Hepatocyte (in vitro differentiated cells): ENCODE results near the gene PPP2R5C. TPM values are rescaled to one million over a fixed set of nuclear protein-coding genes. Genes with fewer than 3 reads are reported as not detected.

ENCODE experiments used
- DNase-seq: peaks from one replicate; pipeline ENCODE4 v3.0.0-alpha.2; 2016; ENCODE audit warnings: low spot score
- H2AFZ ChIP-seq: fragments of 200-600 bp; sonication (generic); 2 replicates; pipeline ENCODE4 v1.6.0; 2016; ENCODE audit warnings: antibody characterized with exemption, mild to moderate bottlenecking
- H3K27ac ChIP-seq: fragments of 200-600 bp; sonication (generic); 2 replicates; pipeline ENCODE4 v1.5.1; 2016; ENCODE audit warnings: mild to moderate bottlenecking
- H3K27me3 ChIP-seq: fragments of 200-600 bp; sonication (generic); 2 replicates; pipeline ENCODE4 v1.6.1; 2016
- H3K36me3 ChIP-seq: fragments of 200-600 bp; sonication (generic); replicated peaks from 2 replicates; pipeline ENCODE4 v1.5.1; 2016; ENCODE audit warnings: low read depth; ENCODE audit not compliant: insufficient read depth
- H3K4me1 ChIP-seq: fragments of 200-600 bp; sonication (generic); 2 replicates; pipeline ENCODE4 v1.5.1; 2016; ENCODE audit warnings: mild to moderate bottlenecking, moderate library complexity; ENCODE audit not compliant: insufficient read depth
- H3K4me2 ChIP-seq: fragments of 200-600 bp; sonication (generic); 2 replicates; pipeline ENCODE4 v1.6.0; 2016
- H3K4me3 ChIP-seq: fragments of 200-600 bp; sonication (generic); 2 replicates; pipeline ENCODE4 v1.5.1; 2016; ENCODE audit warnings: mild to moderate bottlenecking
- H3K79me2 ChIP-seq: fragments of 200-600 bp; sonication (generic); 2 replicates; pipeline ENCODE4 v1.6.0; 2017; ENCODE audit warnings: mild to moderate bottlenecking
- H3K9me2 ChIP-seq: fragments of 200-600 bp; sonication (generic); replicated peaks from 2 replicates; pipeline ENCODE4 v1.6.0; 2017; ENCODE audit warnings: mild to moderate bottlenecking; ENCODE audit not compliant: insufficient read depth
- H3K9me3 ChIP-seq: fragments of 200-600 bp; sonication (generic); 2 replicates; pipeline ENCODE4 v1.5.1; 2016; ENCODE audit warnings: low read depth, mild to moderate bottlenecking
- H4K20me1 ChIP-seq: fragments of 200-600 bp; sonication (generic); 2 replicates; pipeline ENCODE4 v1.6.0; 2016; ENCODE audit warnings: mild to moderate bottlenecking; ENCODE audit not compliant: insufficient read depth, poor library complexity, severe bottlenecking
- CTCF ChIP-seq: fragments of 200-600 bp; sonication (generic); IDR thresholded peaks from 2 replicates; pipeline ENCODE4 v1.5.1; 2016; ENCODE audit warnings: antibody characterized with exemption, mild to moderate bottlenecking; ENCODE audit not compliant: poor library complexity
- EZH2 ChIP-seq: fragments of 200-600 bp; sonication (generic); IDR thresholded peaks from 2 replicates; pipeline ENCODE4 v1.6.1; 2016; ENCODE audit warnings: antibody characterized with exemption, mild to moderate bottlenecking, borderline replicate concordance
- EZH2phosphoT487 ChIP-seq: fragments of 200-600 bp; sonication (generic); IDR thresholded peaks from one replicate; pipeline ENCODE4 v1.6.1; 2018; ENCODE audit warnings: antibody characterized with exemption, mild to moderate bottlenecking, low read depth, moderate library complexity; ENCODE audit not compliant: unreplicated experiment, severe bottlenecking
- WGBS: methylation state at CpG from one replicate; pipeline ENCODE4 v1.1.6; 2016; ENCODE audit warnings: low lambda C conversion rate; ENCODE audit errors: missing lambda C conversion rate; 5-methylcytosine and 5-hydroxymethylcytosine counted together
- polyA plus RNA-seq: library from polyadenylated mRNA; unstranded; fragments of >200 nt; fragmentation: Nextera tagmentation; extraction: Ambion mirVana; gene quantifications from 2 replicates; pipeline ENCODE4 v1.2.1, GENCODE V29; 2016
- total RNA-seq: library from RNA; depleted of rRNA; stranded (reverse); fragments of >200 nt; gene quantifications from 2 replicates; pipeline ENCODE4 v1.2.3, GENCODE V29; 2014

The PPP2R5C gene
- total and polyA plus RNA-seq, 2 experiments from 2014 or later = 47.4 to 78.0 TPM

- Histone ChIP-seq H3K27ac (no peak overlapping the region), H3K9me2 (no peaks in the 10 kb centered on the region), H3K4me1 (no peaks in the 10 kb centered on the region), H2AFZ (no peak overlapping the region), H3K79me2 (no peaks in the 10 kb centered on the region), H4K20me1 (no peaks in the 10 kb centered on the region), H3K27me3 (no peaks in the 10 kb centered on the region), H3K9me3 (no peaks in the 10 kb centered on the region), H3K4me3 (no peak overlapping the region), H3K4me2 (no peak overlapping the region), H3K36me3 (no peaks in the 10 kb centered on the region)
- DNase-seq = no peak
- TF ChIP-seq EZH2phosphoT487 (no peak), CTCF (no peak), EZH2 (no peak)
- WGBS = 97% methylated on average over 7 of the region's 7 CpGs
These were observed 145.1 kb downstream of the PPP2R5C start for GRCh38 chr14:101906645-101907044.

DNA sequence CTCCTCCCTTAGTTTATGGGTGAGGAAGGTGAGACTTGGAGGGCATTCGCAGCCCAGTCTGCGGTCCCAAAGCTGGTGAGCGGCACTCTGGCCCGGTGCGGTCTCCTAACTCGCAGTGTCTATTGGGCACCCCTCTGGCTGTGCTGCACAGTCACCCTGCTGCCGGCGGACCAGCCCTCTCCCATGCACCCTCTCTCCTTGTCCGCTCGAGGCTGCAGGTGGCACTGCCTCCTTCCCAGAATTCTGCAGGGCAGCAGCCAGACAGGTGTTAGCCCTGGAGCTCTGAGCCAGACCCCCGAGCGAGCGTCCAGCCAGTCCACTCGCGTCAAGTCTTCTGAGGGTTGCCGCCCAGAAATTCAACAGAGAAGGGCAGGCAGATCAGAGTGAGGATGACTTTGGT is 146.1 kb downstream of the PPP2R5C start:
- H3K4me3 ChIP-seq = no peak overlapping the region
- H3K36me3 ChIP-seq = no peaks in the 10 kb centered on the region
- no peak overlapping the region for H3K27ac ChIP-seq
- H3K79me2 ChIP-seq = no peaks in the 10 kb centered on the region
- 97% methylated on average over 16 of the region's 16 CpGs for WGBS
- no peaks in the 10 kb centered on the region for H3K9me3 ChIP-seq
- H3K27me3 ChIP-seq = no peaks in the 10 kb centered on the region
- no peak overlapping the region for H3K4me2 ChIP-seq
- DNase-seq = no peak
- no peaks in the 10 kb centered on the region for H3K9me2 ChIP-seq
- no peaks in the 10 kb centered on the region for H3K4me1 ChIP-seq
- no peaks in the 10 kb centered on the region for H4K20me1 ChIP-seq
- TF ChIP-seq CTCF = no peak
- no peak for TF ChIP-seq EZH2
- no peak for TF ChIP-seq EZH2phosphoT487
- H2AFZ ChIP-seq = no peak overlapping the region

GRCh38 chr14:101908795-101909194 is 147.3 kb downstream of the PPP2R5C start:
- no peak overlapping the region for H2AFZ ChIP-seq
- DNase-seq = no peak
- no peak overlapping the region for H3K4me2 ChIP-seq
- TF ChIP-seq EZH2phosphoT487 (no peak), CTCF (no peak), EZH2 (no peak)
- H3K4me1 ChIP-seq = no peaks in the 10 kb centered on the region
- H3K36me3 ChIP-seq = no peaks in the 10 kb centered on the region
- no peak overlapping the region for H3K4me3 ChIP-seq
- H4K20me1 ChIP-seq = no peaks in the 10 kb centered on the region
- H3K9me3 ChIP-seq = no peaks in the 10 kb centered on the region
- H3K27ac ChIP-seq = no peak overlapping the region
- no peaks in the 10 kb centered on the region for H3K27me3 ChIP-seq
- H3K79me2 ChIP-seq = no peaks in the 10 kb centered on the region
- WGBS = 95% methylated on average over 8 of the region's 8 CpGs
- H3K9me2 ChIP-seq = no peaks in the 10 kb centered on the region
